IPS DF 4.7 (cell line): ENCODE measurements around the gene HCFC1.

Experiments
- DNase-seq: peaks from one replicate; pipeline ENCODE4 v3.0.0-alpha.2; 2013; ENCODE audit warnings: low spot score; ENCODE audit errors: extremely low read depth

Gene HCFC1

DNA sequence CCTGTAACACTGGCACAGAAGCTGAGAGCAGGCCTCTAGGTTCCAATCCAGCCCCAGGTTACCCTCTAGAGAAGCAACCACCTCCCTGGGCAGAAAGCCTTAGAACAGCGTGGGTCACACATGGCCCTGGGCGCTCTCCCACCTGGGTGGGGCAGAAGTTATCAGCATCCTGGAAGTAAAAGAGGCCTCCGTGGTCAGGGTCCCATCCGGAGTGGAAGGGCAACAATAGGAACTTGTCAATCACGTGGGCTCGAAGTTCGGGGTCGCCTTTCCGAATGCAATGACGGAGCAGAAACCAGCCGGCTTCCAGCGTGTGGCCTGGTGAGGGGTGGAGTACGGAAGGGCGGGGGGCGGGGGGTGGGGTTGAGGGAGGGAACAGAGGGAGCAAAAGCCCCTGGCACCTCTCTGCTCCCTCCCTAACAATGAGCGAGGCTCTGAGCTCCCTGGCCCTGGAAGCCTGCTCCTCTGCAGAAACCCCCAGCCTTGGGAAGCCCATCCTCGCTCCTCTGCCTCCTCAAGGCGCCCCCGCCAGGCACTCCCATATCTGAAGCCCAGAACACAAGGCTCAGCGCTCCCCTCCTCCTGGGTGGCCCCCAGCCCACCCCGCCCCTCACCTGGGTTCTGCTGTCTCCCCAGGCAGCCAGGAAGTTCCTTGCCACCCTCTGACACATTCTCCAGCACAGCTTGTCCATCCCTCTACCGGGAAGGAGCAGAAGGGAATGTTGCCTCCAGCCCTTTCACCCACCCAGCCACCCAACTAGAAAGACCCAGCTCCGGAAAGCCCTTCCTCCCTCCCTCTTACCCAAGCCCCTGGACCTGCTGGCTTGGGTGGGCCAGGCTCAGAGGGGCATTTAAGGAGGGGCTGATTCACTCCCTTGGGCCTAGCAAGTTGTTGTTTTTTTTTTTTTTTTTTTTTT, 30.0 kb downstream of the HCFC1 start:
- no peak for DNase-seq

DNA sequence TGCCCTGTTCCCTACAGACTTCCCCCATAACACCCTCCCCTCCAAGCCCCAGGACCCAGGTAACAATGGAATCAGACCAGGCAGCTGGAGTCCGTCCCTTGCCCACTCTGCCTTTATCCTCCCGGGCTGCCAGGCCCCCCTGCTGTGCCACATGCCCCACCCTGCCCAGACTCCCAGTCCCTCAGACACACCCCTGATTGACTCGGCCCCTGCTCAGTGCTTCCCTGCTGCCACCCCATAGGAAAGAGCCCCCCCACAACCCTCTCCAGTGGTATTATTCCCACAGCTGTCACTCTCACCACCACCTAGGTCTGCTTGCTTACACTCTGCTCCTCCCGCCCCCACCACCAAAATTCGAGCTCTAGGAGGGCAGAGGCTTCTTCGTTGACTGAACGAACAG, 32.0 kb downstream of the HCFC1 start:
- no peak for DNase-seq

- no peak for DNase-seq
Measured at GRCh38 chrX:153938226-153938786, 33.3 kb downstream of the HCFC1 start.

DNA sequence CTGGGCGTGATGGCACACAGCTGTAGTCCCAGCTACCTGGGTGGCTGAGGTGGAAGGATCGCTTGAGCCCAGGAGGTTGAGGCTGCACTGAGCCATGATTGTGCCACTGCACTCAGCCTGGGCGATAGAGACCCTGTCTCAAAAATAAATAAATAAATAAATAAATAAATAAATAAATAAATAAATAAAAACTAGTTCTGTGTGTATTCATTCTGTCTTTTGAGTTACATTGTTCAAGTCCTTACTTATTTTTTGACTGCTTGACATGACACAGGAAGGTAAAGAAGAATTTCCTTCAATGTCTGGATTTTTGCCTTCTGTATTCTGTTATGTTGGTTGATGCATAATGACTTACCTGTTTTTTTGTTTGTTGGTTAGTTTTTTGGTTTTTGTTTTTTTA, 34.6 kb downstream of the HCFC1 start:
- DNase-seq, result no peak

DNA sequence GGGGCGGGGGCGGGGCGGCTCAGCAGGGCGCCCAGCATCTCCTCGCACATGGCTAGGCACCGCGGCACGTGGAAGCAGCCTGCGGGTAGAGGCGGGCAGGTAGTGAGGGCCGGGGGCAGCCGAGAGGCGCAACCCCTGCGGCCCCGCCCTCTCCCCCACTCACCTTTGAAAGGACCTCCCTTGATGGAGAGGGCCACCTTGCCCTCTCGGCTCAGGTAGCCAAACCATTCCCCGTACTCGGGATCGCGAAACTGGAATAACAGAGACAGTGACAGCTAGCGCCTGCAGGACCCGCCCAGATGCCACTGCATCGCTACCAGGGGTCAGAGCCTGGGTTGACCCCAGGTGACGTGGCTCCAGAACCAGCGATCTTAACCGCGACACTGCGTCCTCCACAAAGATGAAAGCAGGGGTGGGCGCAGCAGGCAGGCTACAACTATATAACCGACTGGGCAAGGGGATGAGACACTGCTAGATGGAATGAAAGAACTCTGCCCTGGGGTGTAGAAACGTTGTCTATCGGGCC, 36.2 kb downstream of the HCFC1 start:
- no peak for DNase-seq

DNA sequence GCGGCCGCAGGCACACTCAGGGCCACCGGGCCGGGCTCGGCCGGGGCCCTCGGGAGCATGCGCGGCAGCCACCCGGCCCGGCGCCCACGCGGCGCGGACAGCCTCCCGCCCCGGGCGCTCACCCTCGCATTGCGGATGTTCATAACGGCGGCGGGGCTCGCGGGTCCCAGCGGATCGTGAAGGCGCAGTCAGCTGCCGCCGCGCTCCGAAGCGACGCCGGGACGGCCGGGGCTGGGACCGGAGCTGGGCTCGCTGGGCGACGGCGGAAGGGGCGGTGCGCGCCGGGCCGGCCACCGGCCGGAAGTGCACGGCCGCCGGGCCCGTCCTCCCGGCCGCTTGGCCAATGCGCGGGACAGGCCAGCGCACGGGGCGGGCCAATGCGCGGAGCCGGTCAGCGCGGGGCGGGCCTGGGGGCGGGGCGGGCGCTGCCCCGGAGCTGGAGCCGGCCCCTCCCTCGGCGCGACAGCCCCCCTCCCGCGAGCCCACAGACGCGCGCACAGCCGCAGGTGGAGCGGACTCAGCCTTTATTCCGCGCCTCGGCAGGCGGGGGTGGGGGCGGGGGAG, 36.8 kb downstream of the HCFC1 start, which contains the start of gene NAA10:
NAA10 (minus strand) TSS at position 276 of the 564 bp plus-strand sequence; CDS start at position 143, 133 bp downstream.
- no peak for DNase-seq

DNA sequence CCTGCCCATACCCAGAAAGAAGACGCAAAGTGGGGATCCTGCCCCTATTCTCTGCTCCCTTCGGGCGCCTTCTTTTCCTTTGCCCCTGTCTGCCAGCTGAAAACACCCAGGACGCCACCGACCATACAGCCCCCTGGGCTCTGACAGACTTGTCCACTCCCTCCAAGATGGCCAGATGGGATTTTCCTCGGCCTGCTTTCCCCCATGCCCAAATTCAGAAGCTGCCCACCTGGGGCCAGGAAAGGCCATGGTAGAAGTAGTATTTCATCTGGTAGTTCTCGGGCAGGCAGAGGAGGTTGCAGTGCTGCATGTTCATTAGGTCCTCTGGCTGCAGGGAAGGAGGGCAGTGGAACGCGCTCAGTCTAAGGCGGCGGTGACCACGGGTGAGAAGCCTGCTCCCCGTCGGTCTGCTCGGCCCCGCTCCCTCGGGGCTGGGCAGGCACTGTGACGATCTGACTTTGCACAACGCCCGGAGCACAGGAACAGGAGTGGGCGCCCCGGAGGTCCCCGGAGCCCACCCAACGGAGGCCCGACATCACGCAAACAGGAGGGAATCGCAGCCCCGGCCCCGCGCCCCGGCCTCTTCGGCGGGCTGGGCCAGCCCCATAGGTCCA, 37.4 kb downstream of the HCFC1 start:
- no peak for DNase-seq

GRCh38 chrX:153933748-153934147, 37.9 kb downstream of the HCFC1 start:
- no peak for DNase-seq

DNA sequence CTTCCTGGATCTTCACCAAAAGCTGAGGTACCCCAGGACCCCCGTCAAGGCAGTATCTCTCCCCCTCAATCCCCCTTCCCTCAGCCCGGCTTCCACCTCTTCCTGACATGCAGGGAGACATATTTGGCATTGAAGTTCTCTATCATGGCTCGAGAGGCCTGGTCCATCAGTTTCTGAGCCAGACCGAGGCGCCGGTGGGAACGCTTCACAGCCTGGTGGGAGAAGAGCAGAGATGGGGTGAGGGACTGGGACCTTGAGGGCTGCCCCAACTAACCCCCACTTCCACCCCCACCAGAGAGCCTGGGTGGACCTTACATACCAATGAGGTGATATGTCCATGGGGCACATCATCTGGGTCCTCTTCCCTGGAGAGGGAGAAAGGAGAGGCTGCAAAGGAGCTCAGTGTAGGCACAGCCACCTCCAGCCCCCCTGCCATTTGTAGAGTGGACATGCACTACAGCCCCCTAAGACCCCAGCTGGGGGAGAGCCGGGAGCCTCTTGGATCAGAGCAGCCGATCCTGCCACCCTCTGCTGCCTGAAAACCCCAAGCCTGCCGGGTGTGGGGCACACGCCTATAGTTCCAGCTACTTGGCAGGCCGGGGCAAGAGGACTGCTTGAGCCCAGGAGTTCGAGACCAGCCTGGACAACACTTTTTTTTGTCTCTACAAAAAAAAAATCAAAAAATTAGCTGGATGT, 39.2 kb downstream of the HCFC1 start:
- no peak for DNase-seq

DNA sequence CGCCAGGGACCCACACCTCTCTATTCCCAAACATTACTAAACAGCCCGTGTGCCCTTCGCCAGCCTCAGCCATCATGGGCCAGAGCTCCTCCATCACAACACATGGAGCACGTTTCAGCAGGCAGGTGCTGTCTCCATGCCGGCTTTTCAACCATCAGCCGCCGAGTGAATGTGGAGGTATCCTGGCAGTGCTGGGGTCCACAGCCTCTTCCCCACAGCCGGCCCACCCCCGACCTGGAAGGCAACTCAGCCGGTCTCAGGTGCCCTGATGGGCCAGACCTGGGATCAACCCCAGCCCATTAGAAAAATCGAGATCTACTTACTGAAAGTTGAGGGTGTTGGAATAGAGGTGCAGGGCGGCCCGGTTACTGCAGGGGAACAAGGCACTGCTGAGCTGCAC, 39.9 kb downstream of the HCFC1 start:
- no peak for DNase-seq

- DNase-seq, result no peak
Measured at GRCh38 chrX:153931151-153931550, 40.5 kb downstream of the HCFC1 start.

GRCh38 chrX:153930011-153930910, 41.4 kb downstream of the HCFC1 start:
- no peak for DNase-seq

GRCh38 chrX:153929576-153929975, 42.0 kb downstream of the HCFC1 start:
- DNase-seq, result no peak

DNA sequence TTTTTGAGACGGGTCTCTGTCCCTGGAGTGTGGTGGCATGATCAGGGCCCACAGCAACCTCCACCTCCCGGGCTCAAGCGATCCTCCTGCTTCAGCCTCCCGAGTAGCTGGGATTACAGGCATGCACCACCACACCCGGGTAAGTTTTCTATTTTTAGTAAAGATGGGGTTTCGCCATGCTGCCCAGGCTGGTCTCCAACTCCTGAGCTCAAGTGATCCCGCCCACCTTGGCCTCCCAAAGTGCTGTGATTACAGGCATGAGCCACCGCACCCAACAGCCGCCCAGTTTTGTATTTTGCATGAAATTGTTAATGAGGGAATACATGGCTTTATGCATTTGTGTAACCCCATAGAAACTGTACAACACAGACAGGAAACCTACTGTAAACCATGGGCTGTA, 42.8 kb downstream of the HCFC1 start:
- DNase-seq, result no peak

DNA sequence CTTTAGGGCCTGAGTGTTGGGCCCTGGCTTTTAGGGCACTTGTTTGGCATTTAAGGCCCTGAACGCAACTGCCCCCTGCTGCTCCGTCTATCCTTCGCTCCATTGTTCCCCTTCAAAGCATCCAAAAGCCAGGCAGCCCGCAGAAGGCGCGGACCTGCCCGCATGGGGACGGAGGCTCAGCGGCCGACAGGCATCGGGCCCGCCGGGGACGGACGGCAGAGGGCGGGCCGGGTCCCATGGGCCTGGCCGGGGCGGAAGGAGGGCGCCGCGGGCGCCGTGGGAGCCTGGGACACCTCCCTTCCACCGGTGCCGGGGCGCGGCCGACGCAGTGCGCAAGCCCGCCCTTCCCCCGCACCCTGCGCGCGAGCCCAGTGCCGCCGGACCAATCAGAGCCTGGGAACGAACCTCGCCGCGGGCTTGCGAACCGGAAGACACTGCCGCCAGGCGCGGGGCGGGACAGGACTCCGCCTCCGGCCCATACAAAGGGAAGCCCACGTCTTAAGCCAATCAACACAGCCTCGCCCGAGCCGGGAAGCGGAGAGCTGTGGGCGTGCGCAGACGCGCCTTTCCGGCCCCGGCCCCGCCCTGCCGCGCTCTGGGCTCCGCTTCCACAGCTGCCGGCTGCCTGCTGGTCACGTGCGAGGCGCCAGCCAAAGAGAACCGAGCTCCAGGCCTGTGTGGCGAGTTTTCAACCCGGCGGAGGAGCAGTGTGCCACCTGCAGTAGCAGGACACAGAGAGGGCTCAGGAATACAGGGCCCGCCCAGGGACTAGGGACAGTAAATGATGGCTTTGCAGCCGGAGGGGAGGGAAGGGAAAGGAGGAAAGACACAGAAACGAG, 43.5 kb downstream of the HCFC1 start:
- DNase-seq, result no peak

DNA sequence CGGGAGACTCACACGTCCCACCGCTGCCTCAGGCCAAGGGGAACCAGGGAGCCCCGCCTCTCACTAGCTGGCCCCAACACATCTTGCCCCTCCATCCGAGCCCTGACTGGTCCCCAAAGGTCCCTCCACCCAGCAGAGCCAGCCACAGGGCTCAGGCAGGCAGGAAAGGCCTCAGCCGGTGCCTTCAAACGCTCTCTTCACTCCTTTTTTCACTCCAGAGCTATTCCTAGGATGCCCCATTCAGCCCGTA, 44.0 kb downstream of the HCFC1 start:
- no peak for DNase-seq

GRCh38 chrX:153926858-153927671, 44.6 kb downstream of the HCFC1 start:
- no peak for DNase-seq

DNA sequence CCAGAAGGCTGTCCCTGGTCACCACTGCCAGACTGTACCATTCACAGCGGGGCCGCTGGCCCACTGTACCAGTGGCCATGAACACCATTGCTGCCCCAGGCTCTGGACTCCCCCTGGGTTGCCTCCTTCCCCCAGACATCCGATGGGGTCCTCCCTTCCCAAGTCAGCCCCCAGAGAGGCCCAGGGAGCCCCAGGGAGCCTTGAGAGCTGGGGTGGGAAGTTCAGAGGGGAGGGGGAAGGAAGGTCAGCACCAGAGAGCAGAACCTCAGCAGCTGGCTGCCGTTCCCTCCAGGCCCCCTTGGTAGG, 45.1 kb downstream of the HCFC1 start:
- no peak for DNase-seq
